ENCODE data around the gene TSPAN9.
A peak's percentile ranks its signal among the peaks of the same experiment; 100 is the strongest.

Gene TSPAN9

GRCh38 chr12:3134526-3135135, 57.5 kb downstream of the TSPAN9 start:
- DNase-seq (ENCODE audit: low read depth) = no peak
- H3K4me3 ChIP-seq (ENCODE audit: low read depth, low read length) = no peak overlapping the region
- no peak for TF ChIP-seq CTCF (conservative IDR thresholded peaks at IDR 0.05; ENCODE audit: low read depth, low read length)

GRCh38 chr12:3135522-3136461, 58.6 kb downstream of the TSPAN9 start:
- no peak overlapping the region for H3K4me3 ChIP-seq (ENCODE audit: low read depth, low read length)
- TF ChIP-seq CTCF (conservative IDR thresholded peaks at IDR 0.05; ENCODE audit: low read depth, low read length) = peak; percentile 84
- peak; percentile 88 for DNase-seq (ENCODE audit: low read depth)

GRCh38 chr12:3136641-3137267, 59.6 kb downstream of the TSPAN9 start:
- no peak for TF ChIP-seq CTCF (conservative IDR thresholded peaks at IDR 0.05; ENCODE audit: low read depth, low read length)
- no peak for DNase-seq (ENCODE audit: low read depth)
- H3K4me3 ChIP-seq (ENCODE audit: low read depth, low read length) = no peak overlapping the region

GRCh38 chr12:3137268-3137781, 60.1 kb downstream of the TSPAN9 start:
- DNase-seq (ENCODE audit: low read depth) = peak; percentile 61
- H3K4me3 ChIP-seq (ENCODE audit: low read depth, low read length) = no peak overlapping the region
- TF ChIP-seq CTCF (conservative IDR thresholded peaks at IDR 0.05; ENCODE audit: low read depth, low read length) = no peak

- DNase-seq (ENCODE audit: low read depth) = no peak
- H3K4me3 ChIP-seq (ENCODE audit: low read depth, low read length) = no peak overlapping the region
- TF ChIP-seq CTCF (conservative IDR thresholded peaks at IDR 0.05; ENCODE audit: low read depth, low read length) = no peak
Measured at GRCh38 chr12:3137814-3138445, 60.8 kb downstream of the TSPAN9 start.

GRCh38 chr12:3138941-3139511, 61.8 kb downstream of the TSPAN9 start:
- H3K4me3 ChIP-seq (ENCODE audit: low read depth, low read length) = no peak overlapping the region
- DNase-seq (ENCODE audit: low read depth) = no peak
- no peak for TF ChIP-seq CTCF (conservative IDR thresholded peaks at IDR 0.05; ENCODE audit: low read depth, low read length)
